ENCODE measurements around the gene CD79A. TPM values are rescaled to one million over a fixed set of nuclear protein-coding genes. Genes with fewer than 3 reads are reported as not detected.

Gene CD79A
- total RNA-seq, 4 donors from 2014 or later: 1.7 to 3.1 TPM; not detected in 2

DNA sequence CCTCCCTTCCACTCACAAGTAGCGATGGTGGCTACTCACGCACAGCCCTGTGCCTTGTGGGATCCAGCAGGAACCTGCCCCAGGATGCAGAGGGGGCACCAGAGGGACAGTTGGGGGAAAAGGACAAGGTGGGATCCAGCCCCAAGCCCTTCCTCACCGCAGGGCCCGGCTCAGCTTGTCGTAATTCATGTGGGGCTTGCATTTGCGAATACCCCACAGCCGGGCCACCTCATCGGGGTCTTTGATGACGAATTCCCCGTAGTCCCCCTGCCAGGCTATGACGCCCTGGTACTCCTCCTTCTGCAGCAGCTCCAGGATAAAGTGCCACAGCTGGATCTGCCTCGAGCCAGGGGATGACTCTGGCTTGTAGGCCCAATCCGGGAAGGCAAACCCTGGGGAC lies 32.6 kb downstream of the CD79A start:
- H3K27ac ChIP-seq: no peak overlapping the region
- H3K27me3 ChIP-seq: peaks cover 5 to 52% (median 15%) of the 10 kb centered on the region in 4 donors
- DNase-seq: no peak
- intact Hi-C loops (cut with DNase I): no loop called here
- H3K4me1 ChIP-seq: peaks cover 0 to 15% (median 0%) of the 10 kb centered on the region in 3 donors
- TF ChIP-seq, protein P1, sequence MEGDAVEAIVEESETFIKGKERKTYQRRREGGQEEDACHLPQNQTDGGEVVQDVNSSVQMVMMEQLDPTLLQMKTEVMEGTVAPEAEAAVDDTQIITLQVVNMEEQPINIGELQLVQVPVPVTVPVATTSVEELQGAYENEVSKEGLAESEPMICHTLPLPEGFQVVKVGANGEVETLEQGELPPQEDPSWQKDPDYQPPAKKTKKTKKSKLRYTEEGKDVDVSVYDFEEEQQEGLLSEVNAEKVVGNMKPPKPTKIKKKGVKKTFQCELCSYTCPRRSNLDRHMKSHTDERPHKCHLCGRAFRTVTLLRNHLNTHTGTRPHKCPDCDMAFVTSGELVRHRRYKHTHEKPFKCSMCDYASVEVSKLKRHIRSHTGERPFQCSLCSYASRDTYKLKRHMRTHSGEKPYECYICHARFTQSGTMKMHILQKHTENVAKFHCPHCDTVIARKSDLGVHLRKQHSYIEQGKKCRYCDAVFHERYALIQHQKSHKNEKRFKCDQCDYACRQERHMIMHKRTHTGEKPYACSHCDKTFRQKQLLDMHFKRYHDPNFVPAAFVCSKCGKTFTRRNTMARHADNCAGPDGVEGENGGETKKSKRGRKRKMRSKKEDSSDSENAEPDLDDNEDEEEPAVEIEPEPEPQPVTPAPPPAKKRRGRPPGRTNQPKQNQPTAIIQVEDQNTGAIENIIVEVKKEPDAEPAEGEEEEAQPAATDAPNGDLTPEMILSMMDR (IDR thresholded peaks at IDR 0.05): no peak
- no peak for TF ChIP-seq POLR2A (IDR thresholded peaks at IDR 0.05)
- H3K9me3 ChIP-seq: no peaks in the 10 kb centered on the region
- peaks cover 6 to 37% (median 8%) of the 10 kb centered on the region in 3 donors for H3K36me3 ChIP-seq
- H3K4me3 ChIP-seq: no peak overlapping the region
- WGBS, 2 donors: 58 to 80% methylated on average over 2 to 9 of the region's 13 CpGs

DNA sequence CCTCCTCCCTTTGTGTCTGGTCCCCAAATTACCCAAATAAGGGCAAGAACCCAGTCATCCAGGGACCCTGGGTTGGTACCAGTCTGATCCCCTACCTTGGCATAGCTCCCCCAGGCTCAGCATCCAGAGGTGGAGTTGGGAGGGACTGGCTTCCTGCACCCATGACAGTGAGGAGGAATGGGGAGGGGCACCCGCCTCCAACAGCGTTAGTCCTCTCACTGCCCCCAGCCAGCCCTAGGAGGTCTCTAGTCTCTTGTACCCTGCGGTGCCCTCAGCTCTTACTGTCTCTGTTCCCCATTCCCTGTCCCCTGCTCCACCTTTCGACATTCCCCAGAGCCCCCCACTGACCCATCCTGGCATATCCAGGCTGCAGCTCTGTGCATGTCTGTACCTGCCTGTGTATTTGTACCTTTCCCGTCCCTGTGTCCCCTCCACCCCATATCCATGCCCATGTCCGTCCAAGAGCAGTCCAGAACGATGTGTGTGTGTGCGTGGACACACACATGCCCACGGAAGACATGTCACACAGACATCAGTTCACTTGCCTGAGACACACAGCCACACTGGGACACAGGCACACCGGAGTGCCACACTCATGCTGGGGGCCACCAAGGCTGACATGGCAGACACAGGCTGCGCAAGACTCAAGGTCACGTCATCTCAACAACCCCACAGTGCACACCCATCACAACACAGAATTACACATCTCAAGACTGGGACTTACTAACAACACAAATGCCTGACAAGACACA lies 33.3 kb downstream of the CD79A start:
- Histone ChIP-seq H3K27me3 (peaks cover 6 to 59% (median 19%) of the 10 kb centered on the region in 4 donors), H3K27ac (no peak overlapping the region), H3K4me3 (no peak overlapping the region), H3K36me3 (peaks cover 3 to 30% (median 6%) of the 10 kb centered on the region in 3 donors), H3K4me1 (peaks cover 0 to 20% (median 4%) of the 10 kb centered on the region in 3 donors), H3K9me3 (no peaks in the 10 kb centered on the region)
- DNase-seq: no peak
- intact Hi-C loops (cut with DNase I): no loop called here
- no peak for TF ChIP-seq POLR2A (IDR thresholded peaks at IDR 0.05)
- TF ChIP-seq, protein P1 (IDR thresholded peaks at IDR 0.05): no peak
- WGBS, 2 donors: 24 to 34% methylated on average over 6 of the region's 12 CpGs

DNA sequence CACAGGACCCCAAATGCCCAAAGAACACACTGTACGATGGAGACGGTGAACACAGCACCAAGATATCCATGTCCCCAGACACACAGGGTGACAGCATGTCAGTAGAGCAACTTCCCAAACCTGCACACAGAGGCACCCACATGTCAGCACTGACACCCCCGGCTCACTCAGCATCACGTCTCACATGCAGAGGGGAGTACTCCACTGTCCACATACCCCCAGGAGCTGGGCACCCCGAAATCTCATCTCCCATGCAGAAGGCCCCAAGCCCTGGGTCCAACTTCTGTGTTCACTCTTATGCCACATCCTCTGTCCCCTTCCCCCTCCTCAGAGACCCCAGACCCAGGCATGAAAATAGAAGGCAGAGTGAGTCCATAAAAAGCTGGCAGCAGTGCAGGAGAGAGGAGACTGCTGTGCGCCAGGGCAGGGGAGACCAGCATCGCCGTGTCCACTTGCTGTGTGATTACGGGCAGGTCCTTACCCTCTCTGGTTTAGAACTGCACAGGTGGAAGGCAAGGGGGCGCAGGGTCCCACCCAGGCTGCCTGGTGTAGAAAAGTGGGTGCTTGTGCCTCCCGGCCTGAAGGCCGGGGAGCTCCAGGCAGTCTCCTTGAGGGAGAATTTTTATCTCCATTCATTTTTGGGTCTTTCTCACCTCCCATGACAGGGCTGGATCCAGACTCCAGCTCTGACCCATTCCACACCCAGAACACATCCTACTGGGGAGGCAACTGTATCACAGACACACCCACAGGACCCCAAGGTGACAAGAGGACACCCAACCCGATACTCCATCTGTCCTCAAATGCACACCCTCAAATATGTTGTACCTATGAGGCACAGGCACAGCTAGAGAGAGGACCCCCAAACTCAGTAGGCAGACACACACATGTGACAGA lies 34.2 kb downstream of the CD79A start:
- Histone ChIP-seq H3K9me3 (no peaks in the 10 kb centered on the region), H3K4me3 (no peak overlapping the region), H3K27ac (no peak overlapping the region), H3K4me1 (peaks cover 0 to 25% (median 5%) of the 10 kb centered on the region in 3 donors), H3K36me3 (peaks cover 0 to 22% (median 4%) of the 10 kb centered on the region in 3 donors), H3K27me3 (peaks cover 11 to 67% (median 27%) of the 10 kb centered on the region in 4 donors)
- intact Hi-C loops (cut with DNase I): no loop called here
- TF ChIP-seq POLR2A (IDR thresholded peaks at IDR 0.05): no peak
- TF ChIP-seq, protein P1 (IDR thresholded peaks at IDR 0.05): no peak
- no peak for DNase-seq
- WGBS, 2 donors: 34 to 53% methylated on average over 4 to 10 of the region's 13 CpGs

DNA sequence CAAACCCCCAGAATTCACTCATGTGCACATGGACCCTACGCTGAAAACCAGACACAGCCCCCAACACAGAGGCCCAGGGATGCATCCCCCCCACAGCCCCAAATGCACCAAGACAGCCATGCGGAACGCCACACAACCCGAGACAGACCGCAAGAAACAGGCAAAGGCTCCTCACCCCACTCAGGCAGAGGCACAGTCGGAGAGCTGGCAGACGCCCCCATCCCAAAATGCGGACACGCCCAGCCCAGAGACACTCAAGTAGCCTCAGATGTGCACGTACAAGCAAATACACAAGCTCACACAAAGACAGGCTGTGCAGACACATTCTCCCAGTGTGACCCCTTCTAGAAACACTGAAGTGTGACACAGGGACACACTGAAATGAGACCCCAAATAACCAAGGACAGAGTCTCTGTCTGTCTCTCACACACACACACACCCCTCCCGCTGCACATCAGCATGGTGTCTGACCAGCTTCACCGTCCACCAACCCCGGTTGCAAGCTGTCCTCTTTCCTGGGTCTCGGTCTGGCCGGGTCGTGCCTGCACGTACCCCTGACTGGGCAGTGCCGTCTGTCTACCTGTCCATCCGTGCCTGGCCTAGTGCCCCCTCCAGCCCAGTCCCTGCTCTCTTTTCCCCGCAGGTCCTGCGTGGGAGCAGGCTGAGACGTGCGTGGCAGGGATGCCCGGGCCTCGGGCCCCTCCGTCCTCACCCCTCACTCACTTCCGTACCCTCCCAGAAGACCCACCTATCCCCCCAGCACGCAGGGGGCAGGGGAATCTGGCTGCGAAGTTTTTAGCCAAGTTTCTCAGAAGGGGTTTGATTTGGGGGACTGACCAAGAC lies 35.0 kb downstream of the CD79A start:
- intact Hi-C loops (cut with DNase I): no loop called here
- Histone ChIP-seq H3K27ac (no peak overlapping the region), H3K27me3 (peaks cover 11 to 76% (median 32%) of the 10 kb centered on the region in 4 donors), H3K4me1 (peaks cover 0 to 25% (median 5%) of the 10 kb centered on the region in 3 donors), H3K9me3 (no peaks in the 10 kb centered on the region), H3K36me3 (peaks cover 0 to 13% (median 0%) of the 10 kb centered on the region in 3 donors), H3K4me3 (no peak overlapping the region)
- no peak for TF ChIP-seq POLR2A (IDR thresholded peaks at IDR 0.05)
- TF ChIP-seq, protein P1 (IDR thresholded peaks at IDR 0.05): no peak
- WGBS, 2 donors: 7 to 11% methylated on average over 8 to 14 of the region's 29 CpGs
- DNase-seq: no peak

Measured in esophagus squamous epithelium (tissue), 5 donors.